RPMI7951 (cell line): ENCODE data around the gene GALNT2. TPM values are rescaled to one million over a fixed set of nuclear protein-coding genes. Genes with fewer than 3 reads are reported as not detected.
A peak's percentile ranks its signal among the peaks of the same experiment; 100 is the strongest.

Source experiments
- DNase-seq: peaks from one replicate; pipeline ENCODE4 v3.0.0-alpha.2; 2012; ENCODE audit warnings: low read depth
- total RNA-seq: library from RNA; depleted of rRNA; stranded (reverse); fragments of >200 nt; shearing (Covaris generic); gene quantifications from 2 replicates; pipeline ENCODE4 v1.2.3, GENCODE V29; 2014

Gene GALNT2
- total RNA-seq, 1 experiment from 2014 or later: 26.6 TPM

- DNase-seq: peak; percentile 66
Observed at GRCh38 chr1:230090194-230090711, 23.2 kb downstream of the GALNT2 start.

- no peak for DNase-seq
Observed at GRCh38 chr1:230091473-230092231, 24.6 kb downstream of the GALNT2 start.

- DNase-seq: no peak
Observed at GRCh38 chr1:230094746-230095145, 27.7 kb downstream of the GALNT2 start.

- DNase-seq: no peak
Observed at GRCh38 chr1:230095938-230096337, 28.9 kb downstream of the GALNT2 start.

GRCh38 chr1:230097370-230097769, 30.3 kb downstream of the GALNT2 start:
- DNase-seq: no peak

- DNase-seq: no peak
Observed at GRCh38 chr1:230098723-230099122, 31.7 kb downstream of the GALNT2 start.

- no peak for DNase-seq
Observed at GRCh38 chr1:230099465-230099864, 32.4 kb downstream of the GALNT2 start.

GRCh38 chr1:230100932-230101331, 33.9 kb downstream of the GALNT2 start:
- DNase-seq: no peak

- DNase-seq: no peak
Observed at GRCh38 chr1:230101556-230101955, 34.5 kb downstream of the GALNT2 start.

GRCh38 chr1:230102046-230102445, 35.0 kb downstream of the GALNT2 start:
- DNase-seq: no peak

- no peak for DNase-seq
Observed at GRCh38 chr1:230102472-230102871, 35.4 kb downstream of the GALNT2 start.

GRCh38 chr1:230103306-230104173, 36.5 kb downstream of the GALNT2 start:
- DNase-seq: no peak

GRCh38 chr1:230104395-230105244, 37.6 kb downstream of the GALNT2 start:
- DNase-seq: peak; percentile 99

GRCh38 chr1:230105245-230105753, 38.3 kb downstream of the GALNT2 start:
- DNase-seq: no peak

GRCh38 chr1:230105754-230106625, 39.0 kb downstream of the GALNT2 start:
- DNase-seq: peak; percentile 72

- no peak for DNase-seq
Observed at GRCh38 chr1:230107941-230108340, 40.9 kb downstream of the GALNT2 start.

GRCh38 chr1:230108580-230108979, 41.5 kb downstream of the GALNT2 start:
- no peak for DNase-seq

GRCh38 chr1:230109066-230109465, 42.0 kb downstream of the GALNT2 start:
- DNase-seq: no peak

GRCh38 chr1:230109895-230110667, 43.0 kb downstream of the GALNT2 start:
- DNase-seq: no peak

- no peak for DNase-seq
Observed at GRCh38 chr1:230110971-230111370, 43.9 kb downstream of the GALNT2 start.
